ENCODE measurements around the gene SLC39A2. TPM values are rescaled to one million over a fixed set of nuclear protein-coding genes. Genes with fewer than 3 reads are reported as not detected.
"Not testable (repeated sequence)": the region's sequence is repeated elsewhere in the genome, so short reads cannot be mapped to it uniquely, and the experiment has no call there.

The SLC39A2 gene
- total RNA-seq, 1 experiment from 2014 or later: 0.88 TPM

- no TSS peak for BruUV-seq (replicated peaks)
- peaks cover 13% of the 10 kb centered on the region for H3K27me3 Mint-ChIP-seq (ENCODE audit: insufficient read depth, unreplicated experiment)
Observed at GRCh38 chr14:20956376-20956976, 42.6 kb upstream of the SLC39A2 start.

GRCh38 chr14:20958946-20959345 is 40.1 kb upstream of the SLC39A2 start:
- CTCF ChIA-PET: interaction anchor here (1.1 kb wide), 1 partner anchor 13 kb away, joined by 3 read pairs; no protein-coding TSS in a partner anchor
- H3K27ac Mint-ChIP-seq (ENCODE audit: unreplicated experiment); H3K36me3 Mint-ChIP-seq (ENCODE audit: insufficient read depth, unreplicated experiment); H3K4me3 ChIP-seq (ENCODE audit: low read depth, low read length); H3K27me3 ChIP-seq (replicated peaks; ENCODE audit: control insufficient read depth, insufficient read depth, low read length); H3K36me3 ChIP-seq (ENCODE audit: control insufficient read depth, insufficient read depth, low read length); H3K9me3 ChIP-seq; DNase-seq; H3K4me1 ChIP-seq; H3K4me1 Mint-ChIP-seq (ENCODE audit: low read depth, unreplicated experiment); H3K9me3 Mint-ChIP-seq (ENCODE audit: unreplicated experiment); POLR2A ChIA-PET; H3K4me3 Mint-ChIP-seq (ENCODE audit: unreplicated experiment); intact Hi-C loops (cut with micrococcal nuclease; ENCODE audit: unreplicated experiment); BruUV-seq (replicated peaks): not testable (repeated sequence)
- peaks cover 13% of the 10 kb centered on the region for H3K27me3 Mint-ChIP-seq (ENCODE audit: insufficient read depth, unreplicated experiment)

More at GRCh38 chr14:20956376-20956976, 42.6 kb upstream of the SLC39A2 start:
- Mint-ChIP-seq H3K36me3 (ENCODE audit: insufficient read depth, unreplicated experiment) (no peaks in the 10 kb centered on the region), H3K27ac (ENCODE audit: unreplicated experiment) (no peak overlapping the region), H3K9me3 (ENCODE audit: unreplicated experiment) (no peaks in the 10 kb centered on the region), H3K4me1 (ENCODE audit: low read depth, unreplicated experiment) (no peaks in the 10 kb centered on the region), H3K4me3 (ENCODE audit: unreplicated experiment) (no peak overlapping the region)
- no peak overlapping the region for H3K4me3 ChIP-seq (ENCODE audit: low read depth, low read length)
- no peaks in the 10 kb centered on the region; the same call in 1 of the 2 replicates for H3K4me1 ChIP-seq
- no peaks in the 10 kb centered on the region for H3K9me3 ChIP-seq
- CTCF ChIA-PET: interaction anchor here (0.6 kb wide), 1 partner anchor 16 kb away, joined by 3 read pairs; no protein-coding TSS in a partner anchor
- no peak for TF ChIP-seq CTCF (IDR thresholded peaks at IDR 0.05; ENCODE audit: insufficient read depth in 1 of 2, low read depth in 1 of 2, low read length in 1 of 2, severe bottlenecking in 1 of 2, unreplicated experiment in 1 of 2)
- no peak for DNase-seq
- POLR2A ChIA-PET: no interaction called here
- no peaks in the 10 kb centered on the region; the same call in 1 of the 2 replicates for H3K36me3 ChIP-seq (ENCODE audit: control insufficient read depth, insufficient read depth, low read length)
- intact Hi-C loops (cut with micrococcal nuclease; ENCODE audit: unreplicated experiment): no loop called here
- H3K27me3 ChIP-seq (replicated peaks; ENCODE audit: control insufficient read depth, insufficient read depth, low read length): no peaks in the 10 kb centered on the region

GRCh38 chr14:20969336-20969735 is 29.8 kb upstream of the SLC39A2 start:
- no peak overlapping the region for H3K27ac Mint-ChIP-seq (ENCODE audit: unreplicated experiment)
- no peaks in the 10 kb centered on the region for H3K36me3 Mint-ChIP-seq (ENCODE audit: insufficient read depth, unreplicated experiment)
- Histone ChIP-seq H3K36me3 (ENCODE audit: control insufficient read depth, insufficient read depth, low read length) (no peaks in the 10 kb centered on the region), H3K4me1 (peaks cover 21% of the 10 kb centered on the region), H3K4me3 (ENCODE audit: low read depth, low read length) (no peak overlapping the region), H3K27me3 (replicated peaks; ENCODE audit: control insufficient read depth, insufficient read depth, low read length) (no peaks in the 10 kb centered on the region), H3K9me3 (no peaks in the 10 kb centered on the region)
- ChIA-PET POLR2A (no interaction called here), CTCF (no interaction called here)
- intact Hi-C loops (cut with micrococcal nuclease; ENCODE audit: unreplicated experiment): no loop called here
- DNase-seq: no peak
- H3K27me3 Mint-ChIP-seq (ENCODE audit: insufficient read depth, unreplicated experiment): peaks cover 11% of the 10 kb centered on the region
- H3K4me3 Mint-ChIP-seq (ENCODE audit: unreplicated experiment): no peak overlapping the region
- no peaks in the 10 kb centered on the region for H3K9me3 Mint-ChIP-seq (ENCODE audit: unreplicated experiment)
- BruUV-seq (replicated peaks): no TSS peak
- no peak for TF ChIP-seq CTCF (IDR thresholded peaks at IDR 0.05; ENCODE audit: insufficient read depth in 1 of 2, low read depth in 1 of 2, low read length in 1 of 2, severe bottlenecking in 1 of 2, unreplicated experiment in 1 of 2)
- H3K4me1 Mint-ChIP-seq (ENCODE audit: low read depth, unreplicated experiment): peaks cover 23% of the 10 kb centered on the region

Measured in Caco-2 (cell line).